ENCODE measurements around the gene KRTAP9-7.
"Not testable (repeated sequence)": the region's sequence is repeated elsewhere in the genome, so short reads cannot be mapped to it uniquely, and the experiment has no call there.

KRTAP9-7 gene, protein sequence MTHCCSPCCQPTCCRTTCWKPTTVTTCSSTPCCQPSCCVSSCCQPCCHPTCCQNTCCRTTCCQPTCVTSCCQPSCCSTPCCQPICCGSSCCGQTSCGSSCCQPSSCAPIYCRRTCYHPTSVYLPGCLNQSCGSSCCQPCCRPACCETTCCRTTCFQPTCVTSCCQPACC

GRCh38 chr17:41275648-41276190, at the start of gene KRTAP9-7:
Gene KRTAP9-7, plus strand, starts transcription at chr17:41275698. Its CDS starts 0 bp downstream, at chr17:41275698.
- DNase-seq: not testable (repeated sequence)

GRCh38 chr17:41226051-41226450, 49.4 kb upstream of the KRTAP9-7 start:
- DNase-seq: no peak

- DNase-seq: not testable (repeated sequence)
Measured at GRCh38 chr17:41226598-41227095, 48.9 kb upstream of the KRTAP9-7 start, which contains the start of gene KRTAP9-2. Gene KRTAP9-2, plus strand, starts transcription at chr17:41226648. Its CDS starts 7 bp downstream, at chr17:41226655.

DNA sequence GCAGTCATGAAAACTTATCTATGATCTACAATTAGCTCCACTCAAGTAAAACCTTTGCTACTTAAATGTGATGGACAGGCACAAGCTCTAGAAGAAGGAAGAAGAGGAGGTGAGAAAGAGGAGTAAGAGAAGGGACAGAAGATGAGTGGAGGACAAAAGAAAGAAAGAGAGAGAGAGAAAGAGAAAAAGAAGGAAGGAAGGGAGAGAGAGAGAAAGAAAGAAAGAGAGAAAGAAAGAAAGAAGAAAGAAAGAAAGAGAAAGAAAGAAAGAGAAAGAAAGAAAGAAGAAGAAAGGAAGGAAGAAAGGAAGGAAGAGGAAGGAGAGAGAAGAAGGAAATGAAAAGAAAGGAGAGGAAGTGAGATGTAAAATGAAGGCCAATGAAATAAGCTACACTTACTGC, 45.4 kb upstream of the KRTAP9-7 start:
- DNase-seq: no peak

- no peak for DNase-seq
Measured at GRCh38 chr17:41231731-41232130, 43.8 kb upstream of the KRTAP9-7 start.

- peak in 1 of 3 experiments; percentile 18 for DNase-seq
Measured at GRCh38 chr17:41232399-41233105, 42.9 kb upstream of the KRTAP9-7 start, which contains the start of gene KRTAP9-3. Gene KRTAP9-3, plus strand, starts transcription at chr17:41232449. Its CDS starts 53 bp downstream, at chr17:41232502.

GRCh38 chr17:41237116-41237515, 38.4 kb upstream of the KRTAP9-7 start:
- DNase-seq: not testable (repeated sequence)

DNA sequence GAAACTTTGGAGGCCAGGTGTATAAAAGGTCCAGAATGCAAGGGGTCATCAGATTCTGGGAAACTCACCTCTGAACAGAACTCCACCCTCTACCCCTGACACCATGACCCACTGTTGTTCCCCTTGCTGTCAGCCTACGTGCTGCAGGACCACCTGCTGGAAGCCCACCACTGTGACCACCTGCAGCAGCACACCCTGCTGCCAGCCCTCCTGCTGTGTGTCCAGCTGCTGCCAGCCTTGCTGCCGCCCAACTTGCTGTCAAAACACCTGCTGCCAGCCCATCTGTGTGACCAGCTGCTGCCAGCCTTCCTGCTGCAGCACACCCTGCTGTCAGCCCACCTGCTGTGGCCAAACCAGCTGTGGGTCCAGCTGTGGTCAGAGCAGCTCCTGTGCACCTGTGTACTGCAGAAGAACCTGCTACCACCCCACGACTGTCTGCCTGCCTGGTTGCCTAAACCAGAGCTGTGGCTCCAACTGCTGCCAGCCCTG, 37.5 kb upstream of the KRTAP9-7 start, which contains the start of gene KRTAP9-8:
Gene KRTAP9-8, plus strand, starts transcription at position 51 of the 489 bp plus-strand sequence. Its CDS starts 53 bp downstream, at position 104.
- DNase-seq: not testable (repeated sequence)

DNA sequence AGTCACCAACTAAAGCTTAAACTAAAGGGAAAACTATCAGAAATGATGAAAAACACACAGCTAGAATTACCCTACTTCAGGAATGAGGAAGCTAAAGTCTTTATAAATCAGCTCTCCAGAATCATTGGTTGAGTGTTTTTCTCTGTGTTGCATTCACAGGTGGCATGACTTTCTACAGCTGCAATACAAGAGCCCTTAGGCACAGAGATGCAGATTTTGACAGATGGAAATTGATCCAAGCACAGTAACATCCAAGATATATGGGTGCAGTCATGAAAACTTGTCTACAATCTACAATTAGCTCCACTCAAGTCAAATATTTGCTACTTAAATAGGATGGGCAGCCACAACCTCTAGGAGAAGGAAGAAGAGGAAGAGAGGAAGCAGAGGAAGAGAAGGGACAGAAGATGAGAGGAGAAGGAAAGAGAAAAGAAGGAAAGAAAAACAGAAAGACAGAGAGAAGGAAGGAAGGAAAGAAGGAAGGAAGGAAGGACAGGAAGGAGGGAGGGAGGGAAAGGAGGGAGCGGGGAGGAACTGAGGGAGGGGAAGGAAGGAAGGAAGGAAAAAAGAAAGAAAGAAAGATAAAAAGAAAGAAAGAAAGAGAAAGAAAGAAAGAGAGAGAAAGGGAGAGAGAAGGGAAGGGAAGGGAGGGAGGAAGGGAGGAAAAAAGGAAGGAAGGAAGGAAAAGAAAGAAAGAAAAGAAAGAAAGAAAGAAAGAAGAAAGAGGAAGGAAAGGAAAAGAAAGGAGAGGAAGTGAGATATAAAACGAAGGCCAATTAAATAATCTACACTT, 28.3 kb upstream of the KRTAP9-7 start:
- not testable (repeated sequence) for DNase-seq

GRCh38 chr17:41249637-41250240, 25.8 kb upstream of the KRTAP9-7 start, which contains the start of gene KRTAP9-4:
Gene KRTAP9-4, plus strand, starts transcription at chr17:41249687. Its CDS starts 34 bp downstream, at chr17:41249721.
- DNase-seq: not testable (repeated sequence)

GRCh38 chr17:41251261-41251660, 24.2 kb upstream of the KRTAP9-7 start:
- DNase-seq: no peak

DNA sequence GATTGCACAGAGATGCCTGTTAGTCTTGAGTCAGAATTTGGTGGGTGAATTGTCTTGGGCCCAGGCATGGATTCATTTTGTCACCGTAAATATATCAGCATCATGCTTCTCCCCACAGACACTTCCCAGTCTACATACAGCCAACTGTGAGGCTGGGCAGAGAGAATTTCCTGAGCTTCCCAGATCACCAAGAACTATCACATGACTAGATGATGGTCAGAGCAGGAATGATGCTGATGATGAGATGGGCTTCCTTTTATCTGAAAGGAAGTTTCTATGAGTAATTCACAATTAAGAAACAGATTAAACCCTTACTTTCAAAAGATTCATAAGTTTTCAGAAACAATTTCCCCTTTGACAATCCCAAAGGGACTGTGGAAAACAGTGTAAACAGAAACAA, 20.6 kb upstream of the KRTAP9-7 start:
- DNase-seq: no peak

- DNase-seq: not testable (repeated sequence)
Measured at GRCh38 chr17:41255381-41256290, 19.9 kb upstream of the KRTAP9-7 start, which contains the start of gene KRTAP9-9. Gene KRTAP9-9, plus strand, starts transcription at chr17:41255384.

DNA sequence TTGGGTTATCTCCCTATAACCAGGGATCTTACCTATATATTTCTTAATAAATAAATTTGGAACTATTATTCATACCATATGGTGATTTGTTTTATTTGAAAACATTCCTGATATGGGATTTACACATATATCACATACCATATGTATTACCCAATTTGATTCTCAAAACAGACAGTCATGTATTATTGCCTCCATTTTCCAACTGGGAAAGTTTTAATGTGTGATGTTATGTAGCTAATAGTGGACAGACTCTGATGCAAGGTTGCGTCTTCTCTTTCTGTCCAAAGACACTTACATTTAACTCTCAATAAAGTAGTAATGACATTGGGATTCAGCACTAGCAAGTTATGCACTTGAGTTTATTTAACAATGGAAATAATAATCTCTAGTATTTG, 19.2 kb upstream of the KRTAP9-7 start:
- no peak for DNase-seq

GRCh38 chr17:41258406-41258805, 17.1 kb upstream of the KRTAP9-7 start:
- DNase-seq: no peak

GRCh38 chr17:41263212-41263611, 12.3 kb upstream of the KRTAP9-7 start:
- DNase-seq: no peak

DNA sequence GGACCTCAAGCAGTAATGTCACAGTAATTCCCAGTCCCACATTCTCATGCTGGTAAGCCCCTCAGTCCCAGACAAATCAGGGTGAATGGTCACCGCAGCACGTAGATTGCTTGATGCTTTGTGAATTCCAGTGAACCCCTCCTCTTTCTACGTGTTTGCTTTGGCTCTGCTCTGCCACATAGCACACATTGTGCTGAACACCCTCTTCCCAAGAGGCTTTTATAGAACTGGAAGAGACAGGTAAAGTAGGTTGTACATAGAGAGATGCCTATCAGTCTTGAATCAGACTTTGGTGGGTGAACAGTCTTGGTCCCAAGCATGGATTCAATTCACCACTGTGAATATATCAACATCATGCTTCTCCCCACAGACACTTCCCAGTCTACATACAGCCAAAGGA, 10.9 kb upstream of the KRTAP9-7 start:
- DNase-seq: no peak

DNA sequence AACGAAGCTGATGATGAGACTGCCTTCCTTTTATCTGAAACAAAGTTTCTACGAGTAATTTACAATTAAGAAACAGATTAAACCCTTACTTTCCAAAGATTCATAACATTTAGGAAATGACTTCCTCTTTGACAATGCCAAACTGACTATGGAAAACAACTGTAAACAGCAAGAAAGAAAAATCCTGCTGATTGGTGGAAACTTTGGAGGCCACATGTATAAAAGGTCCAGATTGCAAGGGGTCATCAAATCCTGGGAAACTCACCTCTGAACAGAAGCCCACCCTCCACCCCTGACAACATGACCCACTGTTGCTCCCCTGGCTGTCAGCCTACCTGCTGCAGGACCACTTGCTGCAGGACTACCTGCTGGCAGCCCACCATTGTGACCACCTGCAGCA, 10.4 kb upstream of the KRTAP9-7 start, which contains the start of gene KRTAP9-6:
Gene KRTAP9-6, plus strand, starts transcription at position 301 of the 400 bp plus-strand sequence. Its CDS starts 0 bp downstream, at position 301.
- DNase-seq: no peak

DNA sequence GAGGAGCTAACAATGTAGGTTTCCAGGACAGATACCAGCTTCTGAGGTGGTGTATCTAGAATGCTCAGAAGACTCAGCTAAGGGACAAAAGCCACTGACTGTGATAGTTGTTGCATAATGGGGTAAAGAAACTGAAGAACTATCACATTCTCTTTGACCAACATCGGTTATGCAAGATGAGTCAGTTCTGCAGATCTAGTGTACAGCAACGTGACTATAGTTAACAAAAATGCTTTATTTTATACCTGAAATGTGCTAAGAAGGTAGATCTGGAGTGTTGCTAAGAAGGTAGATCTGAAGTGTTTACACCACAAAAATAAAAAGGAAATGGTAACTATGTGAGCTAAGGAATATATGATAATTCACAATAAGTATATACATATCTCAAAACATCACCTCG, 7.8 kb upstream of the KRTAP9-7 start:
- no peak for DNase-seq

GRCh38 chr17:41271323-41271722, 4.2 kb upstream of the KRTAP9-7 start:
- not testable (repeated sequence) for DNase-seq

- no peak for DNase-seq
Measured at GRCh38 chr17:41271858-41272257, 3.6 kb upstream of the KRTAP9-7 start.

Measured in NCI-H1417 (cell line).